ENCODE measurements around the gene REV1.

- TF ChIP-seq TEAD4 (IDR thresholded peaks at IDR 0.05; ENCODE audit: low read depth, low read length) (no peak), EGR1 (IDR thresholded peaks at IDR 0.05; ENCODE audit: borderline replicate concordance, low read depth, low read length) (no peak), RBBP5 (IDR thresholded peaks at IDR 0.05; ENCODE audit: borderline replicate concordance, low read depth, low read length) (no peak), USF2 (IDR thresholded peaks at IDR 0.05; ENCODE audit: low read length) (no peak), SUZ12 (IDR thresholded peaks at IDR 0.05; ENCODE audit: low read length) (no peak), POLR2AphosphoS5 (IDR thresholded peaks at IDR 0.05; ENCODE audit: low read depth, low read length) (no peak)
- TF ChIP-seq, protein P1, sequence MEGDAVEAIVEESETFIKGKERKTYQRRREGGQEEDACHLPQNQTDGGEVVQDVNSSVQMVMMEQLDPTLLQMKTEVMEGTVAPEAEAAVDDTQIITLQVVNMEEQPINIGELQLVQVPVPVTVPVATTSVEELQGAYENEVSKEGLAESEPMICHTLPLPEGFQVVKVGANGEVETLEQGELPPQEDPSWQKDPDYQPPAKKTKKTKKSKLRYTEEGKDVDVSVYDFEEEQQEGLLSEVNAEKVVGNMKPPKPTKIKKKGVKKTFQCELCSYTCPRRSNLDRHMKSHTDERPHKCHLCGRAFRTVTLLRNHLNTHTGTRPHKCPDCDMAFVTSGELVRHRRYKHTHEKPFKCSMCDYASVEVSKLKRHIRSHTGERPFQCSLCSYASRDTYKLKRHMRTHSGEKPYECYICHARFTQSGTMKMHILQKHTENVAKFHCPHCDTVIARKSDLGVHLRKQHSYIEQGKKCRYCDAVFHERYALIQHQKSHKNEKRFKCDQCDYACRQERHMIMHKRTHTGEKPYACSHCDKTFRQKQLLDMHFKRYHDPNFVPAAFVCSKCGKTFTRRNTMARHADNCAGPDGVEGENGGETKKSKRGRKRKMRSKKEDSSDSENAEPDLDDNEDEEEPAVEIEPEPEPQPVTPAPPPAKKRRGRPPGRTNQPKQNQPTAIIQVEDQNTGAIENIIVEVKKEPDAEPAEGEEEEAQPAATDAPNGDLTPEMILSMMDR (IDR thresholded peaks at IDR 0.05; ENCODE audit: control extremely low read depth in 1 of 3, insufficient read depth in 1 of 3, low read depth in 1 of 3, low read length in 3 of 3): no peak
Observed at GRCh38 chr2:99433340-99433739, 56.5 kb downstream of the REV1 start.

All from H1 (cell line).